ENCODE measurements around the gene FANCE.

Gene FANCE

GRCh38 chr6:35452183-35453090 is at the start of gene FANCE:
TSS of gene FANCE (plus strand) at chr6:35452338. CDS start at chr6:35452546, 208 bp downstream.
- DNase-seq (ENCODE audit: low spot score) = peak; percentile 96

- DNase-seq (ENCODE audit: low spot score) = no peak
These were observed 49.3 kb upstream of the FANCE start for GRCh38 chr6:35402856-35403191.

- no peak for DNase-seq (ENCODE audit: low spot score)
These were observed 48.3 kb upstream of the FANCE start for GRCh38 chr6:35403544-35404442.

- DNase-seq (ENCODE audit: low spot score) = no peak
These were observed 45.2 kb upstream of the FANCE start for GRCh38 chr6:35406711-35407485.

- DNase-seq (ENCODE audit: low spot score) = no peak
These were observed 42.9 kb upstream of the FANCE start for GRCh38 chr6:35409245-35409644.

GRCh38 chr6:35410131-35410530 is 42.0 kb upstream of the FANCE start:
- DNase-seq (ENCODE audit: low spot score) = no peak

GRCh38 chr6:35411066-35411465 is 41.1 kb upstream of the FANCE start:
- no peak for DNase-seq (ENCODE audit: low spot score)

GRCh38 chr6:35412102-35412501 is 40.0 kb upstream of the FANCE start:
- DNase-seq (ENCODE audit: low spot score) = no peak

GRCh38 chr6:35413911-35414310 is 38.2 kb upstream of the FANCE start:
- no peak for DNase-seq (ENCODE audit: low spot score)

GRCh38 chr6:35415065-35415891 is 36.9 kb upstream of the FANCE start:
- no peak for DNase-seq (ENCODE audit: low spot score)

GRCh38 chr6:35417979-35418661 is 34.0 kb upstream of the FANCE start:
- DNase-seq (ENCODE audit: low spot score) = no peak

GRCh38 chr6:35419417-35419816 is 32.7 kb upstream of the FANCE start:
- peak; percentile 11 for DNase-seq (ENCODE audit: low spot score)

- no peak for DNase-seq (ENCODE audit: low spot score)
These were observed 32.2 kb upstream of the FANCE start for GRCh38 chr6:35419961-35420360.

GRCh38 chr6:35425284-35425683 is 26.9 kb upstream of the FANCE start:
- no peak for DNase-seq (ENCODE audit: low spot score)

GRCh38 chr6:35426074-35426473 is 26.1 kb upstream of the FANCE start:
- no peak for DNase-seq (ENCODE audit: low spot score)

- DNase-seq (ENCODE audit: low spot score) = no peak
These were observed 24.7 kb upstream of the FANCE start for GRCh38 chr6:35427435-35427834.

- DNase-seq (ENCODE audit: low spot score) = no peak
These were observed 24.3 kb upstream of the FANCE start for GRCh38 chr6:35427851-35428321.

- DNase-seq (ENCODE audit: low spot score) = no peak
These were observed 23.6 kb upstream of the FANCE start for GRCh38 chr6:35428421-35429149.

- DNase-seq (ENCODE audit: low spot score) = no peak
These were observed 22.7 kb upstream of the FANCE start for GRCh38 chr6:35429463-35429862.

GRCh38 chr6:35432291-35432690 is 19.8 kb upstream of the FANCE start:
- no peak for DNase-seq (ENCODE audit: low spot score)

All from activated CD4-positive, alpha-beta T cell treated with anti-CD3 and anti-CD28 coated beads, Interleukin-2, Interleukin-4, amounts not matched to agents 100 ng/mL and 50 ng/mL, durations not matched to agents 16 hours and 8 hours (primary cell).